Stimulated activated CD8-positive, alpha-beta memory T cell treated with anti-CD3 and anti-CD28 coated beads, Interleukin-2, amount 100 ng/mL, for 1 hour (primary cell): Measurements from ENCODE around the gene TRABD2B.

Experiments
- DNase-seq, 2 donors: peaks; one replicate each; pipeline ENCODE4 v3.0.0-alpha.2; 2020; ENCODE audit warnings: low read depth in 2 of 2

Gene TRABD2B

GRCh38 chr1:47830021-47830420 lies 167.2 kb downstream of the TRABD2B start:
- no peak for DNase-seq

GRCh38 chr1:47828978-47829377 lies 168.2 kb downstream of the TRABD2B start:
- no peak for DNase-seq

GRCh38 chr1:47827109-47827508 lies 170.1 kb downstream of the TRABD2B start:
- no peak for DNase-seq

- no peak for DNase-seq
These were observed 172.5 kb downstream of the TRABD2B start for GRCh38 chr1:47824716-47825115.

- DNase-seq: no peak
These were observed 172.9 kb downstream of the TRABD2B start for GRCh38 chr1:47824297-47824696.

- no peak for DNase-seq
These were observed 174.0 kb downstream of the TRABD2B start for GRCh38 chr1:47823040-47823808.

GRCh38 chr1:47821760-47822159 lies 175.4 kb downstream of the TRABD2B start:
- DNase-seq: no peak

GRCh38 chr1:47819574-47819888 lies 177.7 kb downstream of the TRABD2B start:
- no peak for DNase-seq

GRCh38 chr1:47818682-47819573 lies 178.3 kb downstream of the TRABD2B start:
- no peak for DNase-seq

GRCh38 chr1:47817861-47818260 lies 179.3 kb downstream of the TRABD2B start:
- DNase-seq: no peak

GRCh38 chr1:47816325-47817071 lies 180.7 kb downstream of the TRABD2B start:
- no peak for DNase-seq

GRCh38 chr1:47814612-47815395 lies 182.4 kb downstream of the TRABD2B start:
- DNase-seq: no peak

- DNase-seq: no peak
These were observed 183.2 kb downstream of the TRABD2B start for GRCh38 chr1:47813970-47814369.

- no peak for DNase-seq
These were observed 184.2 kb downstream of the TRABD2B start for GRCh38 chr1:47812904-47813514.

GRCh38 chr1:47810964-47811682 lies 186.1 kb downstream of the TRABD2B start:
- DNase-seq: no peak

GRCh38 chr1:47809301-47810084 lies 187.7 kb downstream of the TRABD2B start:
- DNase-seq: no peak

- no peak for DNase-seq
These were observed 188.6 kb downstream of the TRABD2B start for GRCh38 chr1:47808612-47809011.

- no peak for DNase-seq
These were observed 191.2 kb downstream of the TRABD2B start for GRCh38 chr1:47805921-47806361.

GRCh38 chr1:47805018-47805417 lies 192.2 kb downstream of the TRABD2B start:
- no peak for DNase-seq
